Stomach (tissue), 9 donors: ENCODE results near the gene STAC3. TPM values are rescaled to one million over a fixed set of nuclear protein-coding genes. Genes with fewer than 3 reads are reported as not detected.

ENCODE experiments used
- DNase-seq, 2 donors: peaks; one replicate each; pipeline versions ENCODE4 v3.0.0 to v3.0.0-alpha.2; 2013 to 2019
- H3K27ac ChIP-seq, 5 donors: fragments of 200-600 bp in 4 of 5; sonication (generic) in 4 of 5; one replicate each; pipeline ENCODE4 v1.5.1; 2013 to 2019; ENCODE audit warnings: mild to moderate bottlenecking in 1 of 5, moderate library complexity in 1 of 5
- H3K27me3 ChIP-seq, 3 donors: fragments of 200-600 bp; sonication (generic); one replicate each; pipeline ENCODE4 v1.5.1; 2017 to 2019; ENCODE audit warnings: mixed run types in 1 of 3
- H3K36me3 ChIP-seq, 4 donors: fragments of 200-600 bp; sonication (generic); 1 replicate in 3 of 4; 2 replicates in 1 of 4; pipeline ENCODE4 v1.5.1; 2016 to 2019
- H3K4me1 ChIP-seq, 4 donors: fragments of 200-600 bp; sonication (generic); one replicate each; pipeline ENCODE4 v1.5.1; 2016 to 2019
- H3K4me3 ChIP-seq, 4 donors: fragments of 200-600 bp; sonication (generic) in 3 of 4; one replicate each; pipeline ENCODE4 v1.5.1; 2016 to 2019; ENCODE audit warnings: mild to moderate bottlenecking in 1 of 4
- H3K9me3 ChIP-seq, 4 donors: fragments of 200-600 bp; sonication (generic); one replicate each; pipeline ENCODE4 v1.5.1; 2016 to 2019
- EP300 ChIP-seq: sonication (generic); formaldehyde crosslinking; IDR thresholded peaks from one replicate; pipeline ENCODE4 v1.6.1; 2017; ENCODE audit warnings: antibody characterized with exemption
- POLR2A ChIP-seq, 4 donors: fragments of 450-650 bp; IDR thresholded peaks; one replicate each; pipeline ENCODE4 v1.6.1; 2016; ENCODE audit warnings: antibody characterized with exemption in 4 of 4, control low read depth in 2 of 4, mild to moderate bottlenecking in 1 of 4, moderate library complexity in 1 of 4
- POLR2AphosphoS5 ChIP-seq, 3 donors: sonication (generic); formaldehyde crosslinking; IDR thresholded peaks; one replicate each; pipeline ENCODE4 v1.6.1; 2016; ENCODE audit warnings: antibody characterized with exemption in 3 of 3
- WGBS, 5 donors: extraction: QIAGEN DNeasy Blood & Tissue Kit in 3 of 5; methylation state at CpG; one replicate each; pipeline versions ENCODE4 v1.1.5 to v1.1.7; 2013 to 2018; 5-methylcytosine and 5-hydroxymethylcytosine counted together
- intact Hi-C: fragments of 100-400 bp; cut with DNase I; formaldehyde crosslinking; loops from one replicate; pipeline ENCODE4 v1.15.1; 2023; ENCODE audit warnings: low total_unique reads
- polyA plus RNA-seq, 3 donors: library from polyadenylated mRNA; stranded (reverse); fragments of 200-250 nt; gene quantifications; one replicate each; pipeline ENCODE4 v1.2.3, GENCODE V29; 2013
- total RNA-seq, 5 donors: library from RNA; depleted of rRNA; stranded (reverse); fragments of >200 nt; gene quantifications; one replicate each; pipeline versions ENCODE4 v1.1.0 to v1.2.3, GENCODE V29; 2014 to 2016
- TF ChIP-seq, protein P1 (sequence below), 7 experiments: fragments of 450-650 bp in 4 of 7; fragments of 200-600 bp in 3 of 7; sonication (generic) in 3 of 7; IDR thresholded peaks; one replicate each; pipeline ENCODE4 v1.5.1; 2016 to 2019; ENCODE audit warnings: antibody characterized with exemption in 7 of 7, control low read depth in 2 of 7, mild to moderate bottlenecking in 1 of 7
- donor health status: healthy with polysubstance abuse.
- donor health status: Bipolar disorder and iron deficiency.
- donor health status: healthy.

The STAC3 gene
- total and polyA plus RNA-seq, 8 donors, result 0.55 to 5.1 (median 2.3) TPM; not detected in 1

DNA sequence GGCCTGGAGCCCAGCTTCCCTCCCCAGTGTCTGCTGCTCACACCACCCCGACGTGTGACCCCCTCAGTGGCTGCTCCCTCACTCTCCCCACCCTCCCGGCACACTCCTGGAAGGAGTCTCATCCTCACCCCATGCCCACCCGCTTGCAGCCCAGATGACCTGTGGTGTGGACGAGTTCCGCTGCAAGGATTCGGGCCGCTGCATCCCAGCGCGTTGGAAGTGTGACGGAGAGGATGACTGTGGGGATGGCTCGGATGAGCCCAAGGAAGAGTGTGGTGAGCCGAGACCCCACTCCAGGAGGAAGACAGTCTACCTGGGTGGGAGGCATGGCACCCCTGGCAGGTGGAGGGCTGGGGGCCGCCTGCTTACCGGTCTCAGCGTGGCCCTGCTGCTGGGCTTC lies 49.4 kb downstream of the STAC3 start:
- no peaks in the 10 kb centered on the region for H3K27me3 ChIP-seq
- H3K27ac ChIP-seq, result no peak overlapping the region
- no peak for DNase-seq
- no peaks in the 10 kb centered on the region for H3K4me1 ChIP-seq
- 79 to 90% (median 89%) methylated on average over 15 to 16 of the region's 16 CpGs for WGBS, 5 donors
- intact Hi-C loops, result no loop called here
- peaks cover 89 to 100% (median 100%) of the 10 kb centered on the region in 4 donors for H3K36me3 ChIP-seq
- TF ChIP-seq POLR2A (IDR thresholded peaks at IDR 0.05), result no peak
- TF ChIP-seq POLR2AphosphoS5 (IDR thresholded peaks at IDR 0.05), result no peak
- TF ChIP-seq, protein P1, sequence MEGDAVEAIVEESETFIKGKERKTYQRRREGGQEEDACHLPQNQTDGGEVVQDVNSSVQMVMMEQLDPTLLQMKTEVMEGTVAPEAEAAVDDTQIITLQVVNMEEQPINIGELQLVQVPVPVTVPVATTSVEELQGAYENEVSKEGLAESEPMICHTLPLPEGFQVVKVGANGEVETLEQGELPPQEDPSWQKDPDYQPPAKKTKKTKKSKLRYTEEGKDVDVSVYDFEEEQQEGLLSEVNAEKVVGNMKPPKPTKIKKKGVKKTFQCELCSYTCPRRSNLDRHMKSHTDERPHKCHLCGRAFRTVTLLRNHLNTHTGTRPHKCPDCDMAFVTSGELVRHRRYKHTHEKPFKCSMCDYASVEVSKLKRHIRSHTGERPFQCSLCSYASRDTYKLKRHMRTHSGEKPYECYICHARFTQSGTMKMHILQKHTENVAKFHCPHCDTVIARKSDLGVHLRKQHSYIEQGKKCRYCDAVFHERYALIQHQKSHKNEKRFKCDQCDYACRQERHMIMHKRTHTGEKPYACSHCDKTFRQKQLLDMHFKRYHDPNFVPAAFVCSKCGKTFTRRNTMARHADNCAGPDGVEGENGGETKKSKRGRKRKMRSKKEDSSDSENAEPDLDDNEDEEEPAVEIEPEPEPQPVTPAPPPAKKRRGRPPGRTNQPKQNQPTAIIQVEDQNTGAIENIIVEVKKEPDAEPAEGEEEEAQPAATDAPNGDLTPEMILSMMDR (IDR thresholded peaks at IDR 0.05), result no peak
- TF ChIP-seq EP300, result no peak
- H3K9me3 ChIP-seq, result no peaks in the 10 kb centered on the region
- H3K4me3 ChIP-seq, result no peak overlapping the region

DNA sequence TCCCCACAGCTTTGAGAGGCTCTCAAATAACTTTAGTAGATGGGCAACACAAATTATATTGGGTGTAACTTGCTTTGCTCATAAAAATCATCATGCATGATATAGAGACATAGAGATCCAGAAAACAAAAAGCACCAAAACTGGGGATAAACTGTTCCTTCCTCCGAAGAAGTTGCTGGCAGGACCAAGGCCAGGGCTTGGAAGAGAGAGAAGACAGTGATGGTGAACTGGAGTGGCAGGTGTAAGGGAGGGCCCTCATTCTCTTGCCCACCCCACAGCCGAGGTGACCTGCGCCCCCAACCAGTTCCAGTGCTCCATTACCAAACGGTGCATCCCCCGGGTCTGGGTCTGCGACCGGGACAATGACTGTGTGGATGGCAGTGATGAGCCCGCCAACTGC lies 49.8 kb downstream of the STAC3 start:
- H3K9me3 ChIP-seq, result no peaks in the 10 kb centered on the region
- H3K4me1 ChIP-seq, result no peaks in the 10 kb centered on the region
- H3K4me3 ChIP-seq, result no peak overlapping the region
- DNase-seq, result no peak
- TF ChIP-seq POLR2AphosphoS5 (IDR thresholded peaks at IDR 0.05) (no peak), EP300 (no peak), POLR2A (IDR thresholded peaks at IDR 0.05) (no peak)
- TF ChIP-seq, protein P1 (IDR thresholded peaks at IDR 0.05), result no peak
- H3K36me3 ChIP-seq, result peaks cover 89 to 100% (median 100%) of the 10 kb centered on the region in 4 donors
- H3K27ac ChIP-seq, result no peak overlapping the region
- WGBS, 5 donors, result 67 to 87% (median 78%) methylated on average over 8 of the region's 8 CpGs
- intact Hi-C loops, result no loop called here
- H3K27me3 ChIP-seq, result no peaks in the 10 kb centered on the region

DNA sequence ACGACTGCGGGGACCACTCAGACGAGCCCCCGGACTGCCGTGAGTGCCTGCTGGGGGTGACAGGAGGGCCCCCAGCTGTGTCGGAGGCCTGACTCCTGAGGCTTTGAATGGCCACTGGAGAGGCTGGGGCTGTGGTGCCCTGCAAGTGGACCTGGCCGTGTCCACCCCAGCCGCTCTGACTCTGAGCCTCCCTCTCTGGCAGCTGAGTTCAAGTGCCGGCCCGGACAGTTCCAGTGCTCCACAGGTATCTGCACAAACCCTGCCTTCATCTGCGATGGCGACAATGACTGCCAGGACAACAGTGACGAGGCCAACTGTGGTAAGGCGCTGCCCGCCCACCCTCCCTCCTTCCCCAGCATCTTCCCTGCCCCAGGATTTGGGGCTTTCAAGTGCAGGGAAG lies 50.5 kb downstream of the STAC3 start:
- H3K9me3 ChIP-seq, result no peaks in the 10 kb centered on the region
- 90 to 96% (median 94%) methylated on average over 5 to 15 of the region's 15 CpGs for WGBS, 5 donors
- H3K27ac ChIP-seq, result no peak overlapping the region
- intact Hi-C loops, result no loop called here
- H3K4me3 ChIP-seq, result no peak overlapping the region
- H3K27me3 ChIP-seq, result no peaks in the 10 kb centered on the region
- H3K4me1 ChIP-seq, result no peaks in the 10 kb centered on the region
- H3K36me3 ChIP-seq, result peaks cover 90 to 100% (median 100%) of the 10 kb centered on the region in 4 donors
- no peak for TF ChIP-seq POLR2AphosphoS5 (IDR thresholded peaks at IDR 0.05)
- TF ChIP-seq POLR2A (IDR thresholded peaks at IDR 0.05), result no peak
- DNase-seq, result no peak

DNA sequence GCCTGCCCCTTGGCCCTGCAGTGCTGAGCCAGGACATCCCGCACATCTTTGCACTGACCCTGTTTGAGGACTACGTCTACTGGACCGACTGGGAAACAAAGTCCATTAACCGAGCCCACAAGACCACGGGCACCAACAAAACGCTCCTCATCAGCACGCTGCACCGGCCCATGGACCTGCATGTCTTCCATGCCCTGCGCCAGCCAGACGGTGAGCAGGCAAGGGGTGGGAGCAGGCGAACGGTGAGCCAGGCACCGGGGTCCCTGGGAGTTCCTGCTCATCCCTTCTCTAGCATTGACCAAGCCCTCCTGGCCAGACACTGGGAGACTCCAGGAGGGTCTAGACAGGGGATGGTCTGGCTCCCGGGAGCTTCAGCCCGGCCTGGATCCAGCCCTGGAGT lies 51.8 kb downstream of the STAC3 start:
- peaks cover 90 to 100% (median 100%) of the 10 kb centered on the region in 4 donors for H3K36me3 ChIP-seq
- DNase-seq, result no peak
- no peak overlapping the region for H3K4me3 ChIP-seq
- WGBS, 5 donors, result 87 to 91% (median 88%) methylated on average over 13 to 15 of the region's 15 CpGs
- intact Hi-C loops, result no loop called here
- H3K4me1 ChIP-seq, result no peaks in the 10 kb centered on the region
- TF ChIP-seq POLR2A (IDR thresholded peaks at IDR 0.05), result no peak
- no peak for TF ChIP-seq EP300
- no peak for TF ChIP-seq POLR2AphosphoS5 (IDR thresholded peaks at IDR 0.05)
- TF ChIP-seq, protein P1 (IDR thresholded peaks at IDR 0.05), result no peak
- H3K9me3 ChIP-seq, result no peaks in the 10 kb centered on the region
- H3K27ac ChIP-seq, result no peak overlapping the region
- no peaks in the 10 kb centered on the region for H3K27me3 ChIP-seq

DNA sequence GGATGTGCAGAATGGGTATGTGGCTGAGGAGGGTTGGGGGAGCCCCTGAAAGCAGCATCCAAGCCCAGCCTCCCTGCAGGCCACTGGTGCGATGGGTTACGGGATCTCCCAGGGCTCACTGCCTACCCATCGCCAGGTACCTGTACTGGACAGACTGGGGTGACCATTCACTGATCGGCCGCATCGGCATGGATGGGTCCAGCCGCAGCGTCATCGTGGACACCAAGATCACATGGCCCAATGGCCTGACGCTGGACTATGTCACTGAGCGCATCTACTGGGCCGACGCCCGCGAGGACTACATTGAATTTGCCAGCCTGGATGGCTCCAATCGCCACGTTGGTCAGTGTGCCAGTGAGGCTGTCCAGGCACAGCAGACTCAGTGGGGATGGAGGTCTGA lies 52.7 kb downstream of the STAC3 start:
- peaks cover 92 to 100% (median 100%) of the 10 kb centered on the region in 4 donors for H3K36me3 ChIP-seq
- H3K9me3 ChIP-seq, result no peaks in the 10 kb centered on the region
- H3K27ac ChIP-seq, result no peak overlapping the region
- no peaks in the 10 kb centered on the region for H3K27me3 ChIP-seq
- H3K4me1 ChIP-seq, result no peaks in the 10 kb centered on the region
- no peak overlapping the region for H3K4me3 ChIP-seq
- WGBS, 5 donors, result 93 to 95% (median 94%) methylated on average over 16 to 17 of the region's 17 CpGs
- intact Hi-C loops, result no loop called here
- DNase-seq, result no peak
- TF ChIP-seq, protein P1 (IDR thresholded peaks at IDR 0.05), result no peak
- TF ChIP-seq POLR2A (IDR thresholded peaks at IDR 0.05), result no peak
- TF ChIP-seq EP300, result no peak
- TF ChIP-seq POLR2AphosphoS5 (IDR thresholded peaks at IDR 0.05), result no peak
